ENCODE measurements around the gene SGPL1. TPM values are rescaled to one million over a fixed set of nuclear protein-coding genes. Genes with fewer than 3 reads are reported as not detected.

Gene SGPL1
- total RNA-seq, 3 donors from 2014 or later (not counting 1 experiment from before 2014, with no cell fraction given), result 33.7 to 48.4 (median 47.8) TPM

DNA sequence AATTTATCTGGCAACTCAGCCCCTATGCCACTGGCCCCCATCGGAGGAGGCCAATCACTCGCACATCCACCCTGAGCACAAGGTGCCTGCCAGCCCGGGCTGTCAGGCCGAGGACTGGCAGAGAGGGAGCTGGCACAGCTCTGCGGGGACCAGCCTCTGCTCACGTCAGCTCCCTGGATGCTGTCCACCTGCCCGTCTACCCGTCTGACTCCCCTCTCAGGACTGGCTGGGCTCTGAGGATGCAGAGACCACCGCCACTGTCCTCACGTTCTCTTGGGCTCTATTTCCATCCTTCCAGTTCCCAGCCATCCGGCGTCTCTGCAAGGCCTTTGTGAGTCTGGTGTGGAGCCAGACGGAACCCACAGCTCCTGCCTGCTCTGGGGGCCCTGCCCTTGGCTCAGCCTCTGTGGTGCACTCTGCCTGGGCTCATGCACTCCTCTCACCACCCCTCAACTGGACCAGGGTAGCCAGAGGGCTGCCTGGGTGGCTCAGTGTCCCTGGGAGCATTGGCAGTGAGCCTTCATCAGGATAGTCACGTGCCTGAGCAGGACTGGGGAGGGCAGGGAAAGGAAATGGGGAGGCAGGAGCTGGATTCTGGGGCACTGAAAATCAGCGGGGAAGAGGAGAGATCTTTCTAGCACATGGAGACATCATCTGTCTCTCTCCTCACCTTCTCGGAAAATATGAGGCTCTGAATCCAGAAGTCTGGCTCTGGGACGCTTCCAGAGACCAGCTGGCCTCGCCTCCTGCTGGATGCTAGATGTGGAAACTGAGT, 110.7 kb downstream of the SGPL1 start:
- no peaks in the 10 kb centered on the region for H3K27me3 ChIP-seq (ENCODE audit: control insufficient read depth, insufficient read depth, low read length)
- H3K9me3 Mint-ChIP-seq, result no peaks in the 10 kb centered on the region
- H3K27ac Mint-ChIP-seq, result no peak overlapping the region
- H3K9me3 ChIP-seq (ENCODE audit: control insufficient read depth, insufficient read depth, low read length), result no peaks in the 10 kb centered on the region
- no peak overlapping the region for H3K4me3 Mint-ChIP-seq
- ATAC-seq, result no peak
- H3K4me1 Mint-ChIP-seq, result peaks cover 7 to 9% of the 10 kb centered on the region in 2 donors
- WGBS (ENCODE audit: insufficient coverage), result 85% methylated on average over 18 of the region's 18 CpGs
- no peaks in the 10 kb centered on the region for H3K36me3 ChIP-seq (ENCODE audit: control insufficient read depth, insufficient read depth, low read length)
- H3K4me3 ChIP-seq (ENCODE audit: low read length), result no peak overlapping the region
- no peaks in the 10 kb centered on the region for H3K36me3 Mint-ChIP-seq
- intact Hi-C loops (cut with micrococcal nuclease), result no loop called here
- peaks cover 4% of the 10 kb centered on the region for H3K4me1 ChIP-seq (ENCODE audit: control insufficient read depth, insufficient read depth, low read length)
- peaks cover 0 to 12% of the 10 kb centered on the region in 2 donors for H3K27me3 Mint-ChIP-seq (ENCODE audit: low read depth in 2 of 2)
- DNase-seq, result no peak
- TF ChIP-seq CTCF (IDR thresholded peaks at IDR 0.05), result no peak
- no peak overlapping the region for H3K27ac ChIP-seq (ENCODE audit: low read length)

GRCh38 chr10:70927189-70927943, 111.6 kb downstream of the SGPL1 start:
- Histone ChIP-seq H3K4me3 (ENCODE audit: low read length) (no peak overlapping the region), H3K36me3 (ENCODE audit: control insufficient read depth, insufficient read depth, low read length) (no peaks in the 10 kb centered on the region), H3K4me1 (ENCODE audit: control insufficient read depth, insufficient read depth, low read length) (peaks cover 4% of the 10 kb centered on the region), H3K27ac (ENCODE audit: low read length) (no peak overlapping the region), H3K27me3 (ENCODE audit: control insufficient read depth, insufficient read depth, low read length) (no peaks in the 10 kb centered on the region), H3K9me3 (ENCODE audit: control insufficient read depth, insufficient read depth, low read length) (no peaks in the 10 kb centered on the region)
- intact Hi-C loops (cut with micrococcal nuclease), result no loop called here
- Mint-ChIP-seq H3K9me3 (no peaks in the 10 kb centered on the region), H3K27me3 (ENCODE audit: low read depth in 2 of 2) (peaks cover 0 to 6% of the 10 kb centered on the region in 2 donors), H3K4me1 (peaks cover 7 to 9% of the 10 kb centered on the region in 2 donors), H3K4me3 (no peak overlapping the region), H3K27ac (no peak overlapping the region), H3K36me3 (no peaks in the 10 kb centered on the region)
- no peak for TF ChIP-seq CTCF (IDR thresholded peaks at IDR 0.05)
- 84% methylated on average over 13 of the region's 13 CpGs for WGBS (ENCODE audit: insufficient coverage)
- no peak for DNase-seq
- ATAC-seq, result no peak

GRCh38 chr10:70928140-70928539, 112.4 kb downstream of the SGPL1 start:
- intact Hi-C loops (cut with micrococcal nuclease), result no loop called here
- Mint-ChIP-seq H3K9me3 (no peaks in the 10 kb centered on the region), H3K36me3 (no peaks in the 10 kb centered on the region), H3K27ac (no peak overlapping the region), H3K4me3 (no peak overlapping the region), H3K27me3 (ENCODE audit: low read depth in 2 of 2) (peaks cover 0 to 6% of the 10 kb centered on the region in 2 donors), H3K4me1 (peaks cover 7 to 9% of the 10 kb centered on the region in 2 donors)
- Histone ChIP-seq H3K4me3 (ENCODE audit: low read length) (no peak overlapping the region), H3K27me3 (ENCODE audit: control insufficient read depth, insufficient read depth, low read length) (no peaks in the 10 kb centered on the region), H3K36me3 (ENCODE audit: control insufficient read depth, insufficient read depth, low read length) (no peaks in the 10 kb centered on the region), H3K9me3 (ENCODE audit: control insufficient read depth, insufficient read depth, low read length) (no peaks in the 10 kb centered on the region), H3K4me1 (ENCODE audit: control insufficient read depth, insufficient read depth, low read length) (peaks cover 4% of the 10 kb centered on the region), H3K27ac (ENCODE audit: low read length) (no peak overlapping the region)
- WGBS (ENCODE audit: insufficient coverage), result 76% methylated on average over 8 of the region's 8 CpGs
- ATAC-seq (no peak), DNase-seq (no peak)
- no peak for TF ChIP-seq CTCF (IDR thresholded peaks at IDR 0.05)

Measured in natural killer cell (primary cell).